Astrocyte of the cerebellum (primary cell): ENCODE measurements around the gene C11orf71.
A peak's percentile ranks its signal among the peaks of the same experiment; 100 is the strongest.

Experiments
- DNase-seq: peaks from one replicate; pipeline ENCODE4 v3.0.0-alpha.2; 2011; ENCODE audit warnings: low read depth
- H3K4me3 ChIP-seq: 2 replicates; pipeline ENCODE4 v1.5.1; 2011; ENCODE audit warnings: mild to moderate bottlenecking, low read depth, low read length, moderate library complexity
- in situ Hi-C: cut with HindIII; loops from 2 replicates; pipeline ENCODE4 v1.10.0; 2017; ENCODE audit warnings: low sequenced_read_pairs
- TF ChIP-seq, protein P1 (sequence below): IDR thresholded peaks from 2 replicates; pipeline ENCODE4 v1.5.1; 2012; ENCODE audit warnings: low read length, low read depth, moderate library complexity, mild to moderate bottlenecking; ENCODE audit errors: missing control alignments

Gene C11orf71

DNA sequence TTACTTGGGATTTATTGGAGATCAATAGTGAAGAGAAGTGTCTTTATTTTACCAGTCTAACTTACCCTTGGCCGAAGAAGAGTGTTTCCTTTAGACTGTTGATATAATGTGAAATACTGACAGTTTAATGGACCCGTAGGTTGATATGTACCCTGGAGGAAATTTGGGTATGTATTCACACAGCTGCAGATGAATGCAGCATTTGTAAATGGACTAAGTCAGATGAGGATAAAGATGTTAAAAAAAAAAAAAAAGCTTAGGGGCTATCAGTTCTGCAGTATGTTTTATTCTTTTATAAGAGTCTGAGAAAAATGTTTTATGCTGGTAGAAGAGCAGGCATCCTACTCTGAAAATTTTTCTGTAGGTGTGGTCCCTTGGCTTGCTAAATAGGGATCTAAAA is 41.6 kb upstream of the C11orf71 start:
- H3K4me3 ChIP-seq = no peak overlapping the region
- in situ Hi-C loops = no loop called here
- DNase-seq = no peak
- TF ChIP-seq, protein P1, sequence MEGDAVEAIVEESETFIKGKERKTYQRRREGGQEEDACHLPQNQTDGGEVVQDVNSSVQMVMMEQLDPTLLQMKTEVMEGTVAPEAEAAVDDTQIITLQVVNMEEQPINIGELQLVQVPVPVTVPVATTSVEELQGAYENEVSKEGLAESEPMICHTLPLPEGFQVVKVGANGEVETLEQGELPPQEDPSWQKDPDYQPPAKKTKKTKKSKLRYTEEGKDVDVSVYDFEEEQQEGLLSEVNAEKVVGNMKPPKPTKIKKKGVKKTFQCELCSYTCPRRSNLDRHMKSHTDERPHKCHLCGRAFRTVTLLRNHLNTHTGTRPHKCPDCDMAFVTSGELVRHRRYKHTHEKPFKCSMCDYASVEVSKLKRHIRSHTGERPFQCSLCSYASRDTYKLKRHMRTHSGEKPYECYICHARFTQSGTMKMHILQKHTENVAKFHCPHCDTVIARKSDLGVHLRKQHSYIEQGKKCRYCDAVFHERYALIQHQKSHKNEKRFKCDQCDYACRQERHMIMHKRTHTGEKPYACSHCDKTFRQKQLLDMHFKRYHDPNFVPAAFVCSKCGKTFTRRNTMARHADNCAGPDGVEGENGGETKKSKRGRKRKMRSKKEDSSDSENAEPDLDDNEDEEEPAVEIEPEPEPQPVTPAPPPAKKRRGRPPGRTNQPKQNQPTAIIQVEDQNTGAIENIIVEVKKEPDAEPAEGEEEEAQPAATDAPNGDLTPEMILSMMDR = no peak

DNA sequence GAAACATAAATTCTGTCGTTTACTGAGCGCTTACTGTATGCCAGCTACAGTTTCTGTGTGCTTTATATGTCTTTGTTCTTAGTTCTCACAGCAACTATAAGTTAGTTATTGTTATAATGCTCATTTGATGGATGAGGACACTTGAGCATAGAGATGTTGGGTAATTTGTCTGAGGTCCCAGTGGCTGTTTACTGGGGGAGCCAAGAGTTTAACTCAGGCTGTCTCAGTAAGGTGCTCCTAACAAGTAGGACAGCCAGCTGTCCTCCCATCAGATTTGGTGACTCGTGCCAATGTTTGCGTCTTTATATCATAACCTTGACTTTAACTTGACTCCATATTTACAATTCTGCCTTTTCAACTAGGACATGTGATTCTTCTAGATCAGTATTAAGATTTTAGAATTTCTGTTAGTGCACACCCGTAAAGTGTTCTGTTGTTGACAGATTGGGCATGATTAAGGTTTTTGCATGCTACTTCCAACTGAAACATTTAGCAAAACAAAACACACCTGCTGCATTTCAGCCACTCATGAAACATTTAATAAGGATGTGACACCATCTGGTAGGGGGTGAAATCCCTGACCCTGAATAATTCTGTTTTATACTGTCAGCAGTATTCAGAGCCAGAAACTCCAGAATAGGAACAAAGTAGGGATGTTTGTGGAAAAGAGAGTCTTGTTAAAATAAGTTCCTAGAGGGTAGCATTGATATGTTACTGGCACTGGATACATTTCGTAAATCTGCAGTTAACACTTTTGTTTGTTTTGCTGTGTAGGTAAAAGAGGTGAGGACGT is 40.9 kb upstream of the C11orf71 start:
- TF ChIP-seq, protein P1 = no peak
- in situ Hi-C loops = no loop called here
- DNase-seq = no peak
- H3K4me3 ChIP-seq = peak overlapping the region; percentile 89

DNA sequence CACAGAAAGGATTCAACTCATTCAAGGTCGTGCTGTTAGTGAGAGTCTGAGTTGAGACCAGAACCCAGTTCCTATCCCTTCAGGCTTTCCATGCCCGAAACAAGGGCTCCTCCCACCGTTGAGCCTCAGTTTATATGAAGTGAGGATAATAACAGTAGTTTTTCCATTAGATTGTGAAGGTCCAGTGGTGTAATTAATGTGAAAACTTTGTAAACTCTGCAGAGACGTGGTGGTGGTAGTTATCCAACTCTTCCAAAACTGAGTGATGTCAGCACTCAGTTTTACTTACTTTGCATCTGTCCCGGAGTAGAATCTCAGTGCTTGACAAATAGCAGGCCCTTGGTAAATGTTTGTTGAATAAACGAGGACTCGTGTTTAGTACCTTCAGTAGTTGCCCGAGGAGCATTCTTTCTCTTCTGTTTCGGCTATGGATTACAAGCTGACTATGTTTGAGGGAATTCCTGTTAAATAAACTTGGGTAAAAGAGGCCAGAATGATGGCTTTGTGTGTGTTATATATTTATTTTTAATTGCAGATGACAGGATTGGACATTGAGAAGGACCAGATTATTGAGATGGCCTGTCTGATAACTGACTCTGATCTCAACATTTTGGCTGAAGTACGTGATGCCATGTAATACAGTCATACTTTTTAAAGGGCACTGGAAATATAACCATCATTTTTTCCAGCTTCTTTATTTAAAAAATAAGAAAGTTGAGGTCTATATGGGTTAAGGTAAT is 40.0 kb upstream of the C11orf71 start:
- no peak for DNase-seq
- H3K4me3 ChIP-seq = peak overlapping the region; percentile 89
- TF ChIP-seq, protein P1 = no peak
- in situ Hi-C loops = no loop called here

DNA sequence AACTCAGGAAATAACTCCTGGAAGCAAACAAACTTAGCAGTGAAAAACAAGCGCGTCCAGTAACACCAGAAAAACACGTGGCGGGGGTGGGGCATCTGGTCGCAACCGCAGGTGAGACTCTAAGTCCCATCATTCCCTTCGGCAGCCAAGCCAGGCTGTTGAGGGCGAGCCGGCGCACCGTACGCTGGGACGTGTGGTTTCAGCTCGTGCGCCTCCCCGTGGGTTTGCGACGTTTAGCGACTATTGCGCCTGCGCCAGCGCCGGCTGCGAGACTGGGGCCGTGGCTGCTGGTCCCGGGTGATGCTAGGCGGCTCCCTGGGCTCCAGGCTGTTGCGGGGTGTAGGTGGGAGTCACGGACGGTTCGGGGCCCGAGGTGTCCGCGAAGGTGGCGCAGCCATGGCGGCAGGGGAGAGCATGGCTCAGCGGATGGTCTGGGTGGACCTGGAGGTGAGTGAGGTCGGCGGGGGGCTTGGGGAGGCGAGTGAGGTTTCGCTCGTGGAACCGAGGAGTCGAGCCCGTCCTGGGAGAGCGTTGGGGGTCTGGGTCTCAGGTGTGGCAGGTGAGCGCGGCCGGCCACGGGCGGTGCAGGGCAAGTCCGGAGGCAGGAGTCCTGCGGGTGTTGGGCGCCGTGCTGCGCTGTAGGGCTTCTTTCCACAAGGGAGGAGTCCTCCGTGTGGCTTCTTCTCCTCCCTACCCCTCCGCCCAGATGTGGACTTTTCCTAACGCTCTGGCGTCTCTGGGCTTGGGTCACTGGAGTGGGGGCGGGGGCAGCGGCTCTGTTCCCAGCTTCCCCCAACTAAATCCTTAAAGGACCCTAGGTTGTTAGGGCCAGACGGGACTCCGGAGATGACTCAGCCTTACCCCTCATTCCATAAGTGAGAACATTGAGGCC is 39.2 kb upstream of the C11orf71 start, which contains the start of gene REXO2:
TSS of gene REXO2 (plus strand) at position 239 of the 892 bp plus-strand sequence. CDS start at position 301, 62 bp downstream.
- in situ Hi-C loops = no loop called here
- TF ChIP-seq, protein P1 = peak; percentile 37
- peak; percentile 85 for DNase-seq
- peak within 1 kb of the TSS; percentile 89 for H3K4me3 ChIP-seq

DNA sequence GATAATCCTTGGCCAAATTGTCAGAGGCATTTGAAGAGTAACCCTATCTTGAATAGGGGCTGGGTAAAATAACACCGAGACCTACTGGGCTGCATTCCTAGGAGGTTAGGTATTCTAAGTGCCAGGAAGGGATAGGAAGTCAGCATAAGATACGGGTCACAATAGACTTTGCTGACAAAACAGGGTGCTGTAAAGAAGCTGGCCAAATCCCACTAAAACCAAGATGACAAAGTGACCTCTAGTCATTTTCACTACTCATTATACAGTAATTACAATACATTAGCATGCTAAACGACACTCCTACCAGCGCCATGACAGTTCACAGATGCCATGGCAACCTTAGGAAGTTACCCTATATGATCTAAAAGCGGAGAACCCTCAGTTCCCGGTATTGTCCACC is 38.0 kb upstream of the C11orf71 start:
- no peak for DNase-seq
- H3K4me3 ChIP-seq = no peak overlapping the region
- in situ Hi-C loops = no loop called here

More for the DNA sequence above, 38.0 kb upstream of the C11orf71 start:
- TF ChIP-seq, protein P1 = no peak
